Body of pancreas (tissue), 4 donors: ENCODE measurements around the gene TASP1. TPM values are rescaled to one million over a fixed set of nuclear protein-coding genes. Genes with fewer than 3 reads are reported as not detected.

Experiments
- ATAC-seq: fragments of 150-250 bp; one replicate; pipeline ENCODE4 v1.9.1; 2016
- DNase-seq, 4 donors: peaks; one replicate each; pipeline ENCODE4 v3.0.0-alpha.2; 2019
- H3K27ac ChIP-seq, 4 donors: fragments of 200-600 bp; sonication (generic); 1 replicate in 3 of 4; 2 replicates in 1 of 4; pipeline versions ENCODE4 v1.5.1 to v1.6.1; 2016 to 2019; ENCODE audit warnings: mild to moderate bottlenecking in 1 of 4, mixed read lengths in 1 of 4, moderate library complexity in 1 of 4
- H3K27me3 ChIP-seq, 2 donors: fragments of 200-600 bp; sonication (generic); one replicate each; pipeline ENCODE4 v1.6.0; 2016; ENCODE audit warnings: mild to moderate bottlenecking in 1 of 2
- H3K36me3 ChIP-seq, 2 donors: fragments of 200-600 bp; sonication (generic); replicated peaks in 1 of 2; 2 replicates each; pipeline ENCODE4 v1.5.1; 2016; ENCODE audit warnings: low read depth in 2 of 2; ENCODE audit not compliant: insufficient read depth in 1 of 2
- H3K4me1 ChIP-seq: fragments of 200-600 bp; sonication (generic); one replicate; pipeline ENCODE4 v1.6.0; 2016
- H3K4me3 ChIP-seq, 2 donors: fragments of 200-600 bp; sonication (generic); 1 replicate in 1 of 2; 2 replicates in 1 of 2; pipeline ENCODE4 v1.5.1; 2016 to 2019
- H3K9me3 ChIP-seq, 3 donors: fragments of 200-600 bp; sonication (generic); 1 replicate in 2 of 3; 2 replicates in 1 of 3; pipeline ENCODE4 v1.5.1; 2016
- POLR2A ChIP-seq, 3 donors: fragments of 450-650 bp; IDR thresholded peaks; one replicate each; pipeline ENCODE4 v1.6.1; 2016; ENCODE audit warnings: antibody characterized with exemption in 3 of 3, mild to moderate bottlenecking in 2 of 3
- WGBS, 2 donors: methylation state at CpG; one replicate each; pipeline ENCODE4 v1.1.5; 2017; 5-methylcytosine and 5-hydroxymethylcytosine counted together
- intact Hi-C: fragments of 100-400 bp; cut with DNase I; formaldehyde crosslinking; loops from one replicate; pipeline ENCODE4 v1.15.1; 2023
- total RNA-seq, 2 donors: library from RNA; depleted of rRNA; stranded (reverse); fragments of >200 nt; gene quantifications; one replicate each; pipeline ENCODE4 v1.1.0, GENCODE V29; 2016
- TF ChIP-seq, protein P1 (sequence below), 7 experiments: fragments of 450-650 bp in 4 of 7; fragments of 200-600 bp in 3 of 7; sonication (generic) in 3 of 7; IDR thresholded peaks; one replicate each; pipeline ENCODE4 v1.5.1; 2016 to 2019; ENCODE audit warnings: antibody characterized with exemption in 7 of 7

TASP1 gene
- 10 to 100 TPM in 1 of 2 donors, 1 to 10 TPM in 1; 8.0 to 11.5 TPM for total RNA-seq

- H3K4me3 ChIP-seq, result peak within 1 kb of the TSS; percentile 74 to 97
- H3K36me3 ChIP-seq, result no peaks in the 10 kb centered on the region
- H3K27ac ChIP-seq, result peak within 1 kb of the TSS; percentile 56 to 89 (median 82)
- DNase-seq (peak; percentile 99), ATAC-seq (peak; percentile 100)
- peaks cover 14% of the 10 kb centered on the region for H3K4me1 ChIP-seq
- no peaks in the 10 kb centered on the region for H3K9me3 ChIP-seq
- whole genome bisulfite sequencing, 2 donors, result 0 to 1% methylated on average over 13 to 50 of the region's 50 CpGs
- intact Hi-C loops, result no loop called here
- TF ChIP-seq, protein P1, sequence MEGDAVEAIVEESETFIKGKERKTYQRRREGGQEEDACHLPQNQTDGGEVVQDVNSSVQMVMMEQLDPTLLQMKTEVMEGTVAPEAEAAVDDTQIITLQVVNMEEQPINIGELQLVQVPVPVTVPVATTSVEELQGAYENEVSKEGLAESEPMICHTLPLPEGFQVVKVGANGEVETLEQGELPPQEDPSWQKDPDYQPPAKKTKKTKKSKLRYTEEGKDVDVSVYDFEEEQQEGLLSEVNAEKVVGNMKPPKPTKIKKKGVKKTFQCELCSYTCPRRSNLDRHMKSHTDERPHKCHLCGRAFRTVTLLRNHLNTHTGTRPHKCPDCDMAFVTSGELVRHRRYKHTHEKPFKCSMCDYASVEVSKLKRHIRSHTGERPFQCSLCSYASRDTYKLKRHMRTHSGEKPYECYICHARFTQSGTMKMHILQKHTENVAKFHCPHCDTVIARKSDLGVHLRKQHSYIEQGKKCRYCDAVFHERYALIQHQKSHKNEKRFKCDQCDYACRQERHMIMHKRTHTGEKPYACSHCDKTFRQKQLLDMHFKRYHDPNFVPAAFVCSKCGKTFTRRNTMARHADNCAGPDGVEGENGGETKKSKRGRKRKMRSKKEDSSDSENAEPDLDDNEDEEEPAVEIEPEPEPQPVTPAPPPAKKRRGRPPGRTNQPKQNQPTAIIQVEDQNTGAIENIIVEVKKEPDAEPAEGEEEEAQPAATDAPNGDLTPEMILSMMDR (IDR thresholded peaks at IDR 0.05), result no peak
- peak; percentile 24 to 79 (median 78) for TF ChIP-seq POLR2A (IDR thresholded peaks at IDR 0.05)
- H3K27me3 ChIP-seq, result no peaks in the 10 kb centered on the region
Measured at GRCh38 chr20:13638496-13639149, at the start of gene TASP1. Gene TASP1, minus strand, starts transcription at chr20:13638932. Its CDS starts 8,854 bp downstream, at chr20:13630078.

- H3K36me3 ChIP-seq, result no peaks in the 10 kb centered on the region
- H3K9me3 ChIP-seq, result no peaks in the 10 kb centered on the region
- no peak overlapping the region for H3K4me3 ChIP-seq
- WGBS, 2 donors, result 72 to 80% methylated on average over 3 of the region's 3 CpGs
- no peaks in the 10 kb centered on the region for H3K4me1 ChIP-seq
- DNase-seq (no peak), ATAC-seq (no peak)
- H3K27ac ChIP-seq, result no peak overlapping the region
- TF ChIP-seq, protein P1 (IDR thresholded peaks at IDR 0.05), result no peak
- no peak for TF ChIP-seq POLR2A (IDR thresholded peaks at IDR 0.05)
- intact Hi-C loops, result no loop called here
- H3K27me3 ChIP-seq, result no peaks in the 10 kb centered on the region
Measured at GRCh38 chr20:13687815-13688214, 49.1 kb upstream of the TASP1 start.

DNA sequence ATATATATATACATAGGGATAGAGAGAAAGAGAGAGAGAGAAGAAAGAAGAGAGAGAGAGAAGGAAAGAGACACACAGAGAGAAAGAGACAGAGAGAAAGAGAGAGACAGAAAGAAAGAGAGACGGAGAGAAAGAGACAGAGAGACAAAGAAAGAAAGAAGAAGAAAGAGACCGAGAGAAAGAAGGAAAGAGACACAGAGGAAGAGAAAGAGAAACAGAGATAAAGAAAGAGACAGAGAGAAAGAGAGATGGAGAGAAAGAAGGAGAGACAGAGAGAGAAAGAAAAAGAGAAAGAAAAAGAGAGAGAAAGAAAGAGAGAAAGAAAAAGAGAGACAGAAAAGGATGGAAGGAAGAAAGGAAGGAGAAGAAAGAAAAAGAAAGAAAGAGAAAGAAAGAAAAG, 46.9 kb upstream of the TASP1 start:
- no peaks in the 10 kb centered on the region for H3K36me3 ChIP-seq
- TF ChIP-seq, protein P1 (IDR thresholded peaks at IDR 0.05), result no peak
- no peak for TF ChIP-seq POLR2A (IDR thresholded peaks at IDR 0.05)
- no peak for ATAC-seq
- 71 to 79% methylated on average over 2 of the region's 2 CpGs for WGBS, 2 donors
- H3K27me3 ChIP-seq, result no peaks in the 10 kb centered on the region
- intact Hi-C loops, result no loop called here
- no peaks in the 10 kb centered on the region for H3K9me3 ChIP-seq
- no peak for DNase-seq
- no peak overlapping the region for H3K27ac ChIP-seq
- H3K4me1 ChIP-seq, result no peaks in the 10 kb centered on the region
- no peak overlapping the region for H3K4me3 ChIP-seq

DNA sequence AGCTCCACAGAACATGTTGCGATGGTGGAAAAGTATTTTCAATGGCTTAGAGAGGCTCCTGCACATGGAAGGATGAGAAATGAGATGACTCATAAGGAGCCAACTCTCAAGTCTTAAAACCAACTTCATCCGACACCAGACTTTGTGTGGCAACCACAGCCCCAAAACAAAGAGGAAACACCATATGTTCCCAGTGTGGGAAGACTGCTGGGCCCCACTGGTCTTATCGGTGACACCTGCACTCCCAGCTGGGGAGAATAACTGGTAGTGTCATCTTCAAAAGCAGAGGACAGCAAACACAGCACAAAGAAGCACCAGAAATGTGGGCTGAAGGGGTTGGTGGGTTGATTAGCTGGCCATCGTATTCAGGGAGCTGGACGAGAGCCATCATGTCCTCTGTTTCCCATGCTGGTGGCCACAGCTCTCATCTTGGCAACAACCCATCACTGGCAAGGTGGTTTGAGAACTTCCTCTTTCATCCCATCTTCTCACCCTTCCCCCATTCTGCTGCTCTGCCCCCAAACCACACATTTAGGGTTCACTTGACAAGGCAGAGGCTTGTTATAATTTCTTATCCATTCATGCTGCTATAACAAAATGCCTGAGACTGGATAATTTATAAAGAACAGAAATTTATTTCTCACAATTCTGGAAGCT, 46.0 kb upstream of the TASP1 start:
- Histone ChIP-seq H3K27ac (no peak overlapping the region), H3K36me3 (no peaks in the 10 kb centered on the region), H3K4me3 (no peak overlapping the region), H3K4me1 (no peaks in the 10 kb centered on the region), H3K27me3 (no peaks in the 10 kb centered on the region), H3K9me3 (no peaks in the 10 kb centered on the region)
- TF ChIP-seq, protein P1 (IDR thresholded peaks at IDR 0.05), result no peak
- no peak for TF ChIP-seq POLR2A (IDR thresholded peaks at IDR 0.05)
- DNase-seq, result no peak
- intact Hi-C loops, result no loop called here
- no peak for ATAC-seq
- WGBS, 2 donors, result 61 to 82% methylated on average over 5 of the region's 5 CpGs
